ENCODE results near the gene NALF2. TPM values are rescaled to one million over a fixed set of nuclear protein-coding genes. Genes with fewer than 3 reads are reported as not detected.

NALF2 gene
- total and polyA plus RNA-seq, 2 experiments from 2014 or later: not detected

DNA sequence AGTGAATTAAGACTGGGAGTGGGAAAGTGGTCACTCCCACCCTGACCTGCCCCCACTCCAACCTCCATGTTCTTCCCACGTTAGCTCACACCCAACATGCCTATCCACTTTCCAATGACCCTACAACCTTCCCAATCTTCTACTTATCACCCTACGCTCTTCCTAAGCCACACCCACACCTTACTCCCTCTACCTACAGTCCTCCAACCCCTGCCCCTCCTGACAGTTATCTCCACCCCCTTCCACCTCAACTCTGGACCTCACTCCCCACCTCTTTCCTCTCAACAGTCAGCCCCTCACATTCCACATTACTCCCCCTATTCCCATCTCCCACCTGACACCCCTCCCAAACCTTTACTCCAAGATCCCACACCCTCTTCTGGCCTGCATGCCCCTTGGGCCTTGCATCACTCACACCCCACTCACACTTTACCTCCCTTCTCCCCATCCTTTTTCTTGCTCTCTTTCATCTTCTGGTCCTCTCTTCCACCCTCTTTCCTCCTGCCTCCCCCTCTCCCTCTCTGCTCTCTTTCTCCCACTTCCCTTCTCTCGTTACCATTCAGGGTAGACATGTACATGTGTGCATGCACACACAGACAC lies 6.9 kb downstream of the NALF2 start:
- H3K27me3 ChIP-seq (replicated peaks; ENCODE audit: insufficient read depth): no peaks in the 10 kb centered on the region
- WGBS, 2 experiments (ENCODE audit: low coverage in 1 of 2, low lambda C conversion rate in 2 of 2, missing lambda C conversion rate in 2 of 2): 22% methylated on average over 3 of the region's 3 CpGs; no CpG with 5 or more reads in 1 of the 2 experiments
- no peak overlapping the region for H3K4me3 ChIP-seq
- H3K36me3 ChIP-seq (ENCODE audit: low read depth): no peaks in the 10 kb centered on the region
- no peaks in the 10 kb centered on the region for H3K9me3 ChIP-seq (ENCODE audit: low read depth)
- DNase-seq: no peak
- no peaks in the 10 kb centered on the region for H3K4me1 ChIP-seq (ENCODE audit: insufficient read depth)
- no peak overlapping the region for H2AFZ ChIP-seq
- TF ChIP-seq EZH2 (IDR thresholded peaks at IDR 0.05; ENCODE audit: insufficient read depth, poor library complexity, severe bottlenecking): no peak
- TF ChIP-seq EZH2phosphoT487 (IDR thresholded peaks at IDR 0.05; ENCODE audit: insufficient read depth, low read depth): no peak
- in situ Hi-C loops (cut with MboI): no loop called here
- H3K9ac ChIP-seq: no peak overlapping the region
- no peak overlapping the region for H3K27ac ChIP-seq
- no peaks in the 10 kb centered on the region for H4K20me1 ChIP-seq (ENCODE audit: insufficient read depth)
- no peaks in the 10 kb centered on the region for H3K79me2 ChIP-seq (ENCODE audit: insufficient read depth)
- no peak overlapping the region for H3K4me2 ChIP-seq (ENCODE audit: unreplicated experiment)
- no peaks in the 10 kb centered on the region for H3F3A ChIP-seq (ENCODE audit: insufficient read depth)
- no peaks in the 10 kb centered on the region for H3K9me2 ChIP-seq (ENCODE audit: insufficient read depth)

DNA sequence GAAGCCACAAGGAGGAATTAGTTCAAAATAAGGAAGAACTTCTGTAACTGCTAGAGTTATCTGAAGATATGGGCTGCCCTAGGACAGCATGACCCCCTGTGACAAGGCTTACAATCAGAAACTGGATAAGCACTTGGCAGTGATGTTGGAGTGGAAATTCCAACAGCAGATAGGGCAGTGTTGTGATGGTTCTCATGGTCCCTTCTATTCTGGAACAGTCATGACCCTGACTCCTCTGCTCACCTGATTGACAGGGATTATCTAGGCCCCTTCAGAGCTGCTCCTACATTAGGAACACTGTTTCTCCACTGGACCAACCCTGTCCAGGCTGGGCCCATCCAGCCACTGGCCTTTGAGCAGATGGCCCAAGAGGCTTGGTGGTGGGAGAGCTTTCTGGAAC lies 17.9 kb downstream of the NALF2 start:
- Histone ChIP-seq H3F3A (ENCODE audit: insufficient read depth) (no peaks in the 10 kb centered on the region), H3K4me1 (ENCODE audit: insufficient read depth) (no peaks in the 10 kb centered on the region), H3K36me3 (ENCODE audit: low read depth) (no peaks in the 10 kb centered on the region), H2AFZ (no peak overlapping the region), H3K4me3 (no peak overlapping the region), H3K9ac (no peak overlapping the region), H3K27me3 (replicated peaks; ENCODE audit: insufficient read depth) (no peaks in the 10 kb centered on the region), H3K9me3 (ENCODE audit: low read depth) (no peaks in the 10 kb centered on the region), H3K79me2 (ENCODE audit: insufficient read depth) (no peaks in the 10 kb centered on the region), H3K9me2 (ENCODE audit: insufficient read depth) (no peaks in the 10 kb centered on the region), H4K20me1 (ENCODE audit: insufficient read depth) (no peaks in the 10 kb centered on the region), H3K27ac (no peak overlapping the region), H3K4me2 (ENCODE audit: unreplicated experiment) (no peak overlapping the region)
- no peak for TF ChIP-seq EZH2 (IDR thresholded peaks at IDR 0.05; ENCODE audit: insufficient read depth, poor library complexity, severe bottlenecking)
- TF ChIP-seq EZH2phosphoT487 (IDR thresholded peaks at IDR 0.05; ENCODE audit: insufficient read depth, low read depth): no peak
- no peak for DNase-seq
- in situ Hi-C loops (cut with MboI): no loop called here

DNA sequence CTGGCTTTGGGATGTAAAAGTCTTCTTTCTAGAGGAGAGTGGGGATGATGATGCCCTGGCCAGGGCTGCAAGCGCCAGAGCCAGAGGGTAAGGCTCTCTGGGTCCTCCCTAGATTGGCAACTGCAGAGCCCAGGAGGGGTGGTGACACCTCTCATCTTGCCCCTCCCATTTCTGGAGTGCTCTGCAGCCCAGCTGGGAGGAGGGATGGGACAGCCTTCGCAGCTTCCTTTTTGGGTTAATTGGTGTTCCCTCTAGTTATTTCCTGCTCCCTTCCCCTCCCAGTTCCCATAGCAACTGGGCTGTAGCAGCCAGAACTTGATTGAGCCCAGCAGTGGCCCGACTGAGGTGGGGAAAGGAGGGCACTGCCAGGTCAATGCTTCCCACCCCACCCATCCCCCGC lies 19.2 kb downstream of the NALF2 start:
- Histone ChIP-seq H3K36me3 (ENCODE audit: low read depth) (no peaks in the 10 kb centered on the region), H3F3A (ENCODE audit: insufficient read depth) (no peaks in the 10 kb centered on the region), H4K20me1 (ENCODE audit: insufficient read depth) (no peaks in the 10 kb centered on the region), H3K4me3 (no peak overlapping the region), H2AFZ (no peak overlapping the region), H3K27ac (no peak overlapping the region), H3K27me3 (replicated peaks; ENCODE audit: insufficient read depth) (no peaks in the 10 kb centered on the region), H3K9me2 (ENCODE audit: insufficient read depth) (no peaks in the 10 kb centered on the region), H3K4me1 (ENCODE audit: insufficient read depth) (no peaks in the 10 kb centered on the region), H3K9me3 (ENCODE audit: low read depth) (no peaks in the 10 kb centered on the region), H3K4me2 (ENCODE audit: unreplicated experiment) (no peak overlapping the region), H3K9ac (no peak overlapping the region), H3K79me2 (ENCODE audit: insufficient read depth) (no peaks in the 10 kb centered on the region)
- TF ChIP-seq EZH2phosphoT487 (IDR thresholded peaks at IDR 0.05; ENCODE audit: insufficient read depth, low read depth) (no peak), EZH2 (IDR thresholded peaks at IDR 0.05; ENCODE audit: insufficient read depth, poor library complexity, severe bottlenecking) (no peak)
- no peak for DNase-seq
- 26 to 46% methylated on average over 3 to 4 of the region's 4 CpGs for WGBS, 2 experiments (ENCODE audit: low coverage in 1 of 2, low lambda C conversion rate in 2 of 2, missing lambda C conversion rate in 2 of 2)
- in situ Hi-C loops (cut with MboI): no loop called here

DNA sequence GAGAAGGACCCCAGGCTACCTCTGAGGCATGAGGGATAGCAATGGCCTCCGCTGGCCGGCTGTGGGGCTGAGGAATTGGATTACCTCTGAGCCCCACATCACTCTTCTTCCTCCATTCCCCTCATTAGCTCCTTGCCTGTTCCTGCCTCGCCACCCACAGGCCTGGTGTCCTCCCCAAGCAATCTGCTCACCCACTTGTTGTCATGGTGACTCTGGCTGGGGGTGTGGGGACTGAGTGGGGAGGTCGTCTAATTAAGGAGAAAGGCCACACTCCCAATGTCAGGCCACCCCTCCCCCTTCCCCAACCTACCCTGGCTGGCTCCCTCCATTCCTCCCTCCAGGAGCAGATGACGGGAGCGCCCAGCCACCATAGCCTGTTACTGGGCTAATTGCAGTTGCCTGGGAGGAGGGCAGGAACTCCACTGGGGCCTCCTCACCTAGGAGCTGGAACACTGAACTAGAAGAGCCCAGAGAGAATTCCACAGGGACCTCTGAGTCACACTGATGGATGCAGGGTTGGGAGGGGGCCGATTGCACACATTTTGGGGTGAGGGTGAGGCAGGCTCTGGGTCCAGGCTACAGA lies 20.7 kb downstream of the NALF2 start:
- H4K20me1 ChIP-seq (ENCODE audit: insufficient read depth): no peaks in the 10 kb centered on the region
- in situ Hi-C loops (cut with MboI): loop anchor here (25.0 kb wide), 1 partner anchor 562 kb away; no protein-coding TSS in a partner anchor

More for the DNA sequence above, 20.7 kb downstream of the NALF2 start:
- no peaks in the 10 kb centered on the region for H3K27me3 ChIP-seq (replicated peaks; ENCODE audit: insufficient read depth)
- no peaks in the 10 kb centered on the region for H3K9me2 ChIP-seq (ENCODE audit: insufficient read depth)
- H3K4me2 ChIP-seq (ENCODE audit: unreplicated experiment): no peak overlapping the region
- no peak for DNase-seq
- no peaks in the 10 kb centered on the region for H3K36me3 ChIP-seq (ENCODE audit: low read depth)
- no peak for TF ChIP-seq EZH2 (IDR thresholded peaks at IDR 0.05; ENCODE audit: insufficient read depth, poor library complexity, severe bottlenecking)
- TF ChIP-seq EZH2phosphoT487 (IDR thresholded peaks at IDR 0.05; ENCODE audit: insufficient read depth, low read depth): no peak
- no peak overlapping the region for H2AFZ ChIP-seq
- no peaks in the 10 kb centered on the region for H3F3A ChIP-seq (ENCODE audit: insufficient read depth)
- H3K4me3 ChIP-seq: no peak overlapping the region
- H3K9ac ChIP-seq: no peak overlapping the region
- H3K4me1 ChIP-seq (ENCODE audit: insufficient read depth): no peaks in the 10 kb centered on the region
- no peaks in the 10 kb centered on the region for H3K9me3 ChIP-seq (ENCODE audit: low read depth)
- WGBS, 2 experiments (ENCODE audit: low coverage in 1 of 2, low lambda C conversion rate in 2 of 2, missing lambda C conversion rate in 2 of 2): 50 to 52% methylated on average over 4 to 6 of the region's 7 CpGs
- no peaks in the 10 kb centered on the region for H3K79me2 ChIP-seq (ENCODE audit: insufficient read depth)
- no peak overlapping the region for H3K27ac ChIP-seq

All from GM23248 (cell line).